SK-N-SH (cell line): ENCODE results near the gene SCT. TPM values are rescaled to one million over a fixed set of nuclear protein-coding genes. Genes with fewer than 3 reads are reported as not detected.

Experiments used
- CTCF ChIA-PET: fragments of 300-600, 350-600 bp; formaldehyde crosslinking; extraction: SDS; loops from one replicate; lab custom pipeline; 2021; lab: Yijun Ruan, JAX
- POLR2A ChIA-PET: fragments of 350-600 bp; sonication (Branson Sonifier 250); formaldehyde crosslinking; extraction: SDS; loops from one replicate; lab custom pipeline; 2020; ENCODE audit warnings: antibody characterized with exemption, inconsistent platforms; lab: Yijun Ruan, JAX
- DNase-seq: peaks from one replicate; pipeline ENCODE4 v3.0.0; 2012
- H2AFZ ChIP-seq: fragments of 200-600 bp; sonication (generic); 2 replicates; pipeline ENCODE4 v1.8.1; 2016; ENCODE audit warnings: antibody characterized with exemption, mild to moderate bottlenecking, low read depth
- H3F3A ChIP-seq: fragments of 200-600 bp; sonication (generic); replicated peaks from 2 replicates; pipeline ENCODE3; 2016; ENCODE audit warnings: antibody characterized with exemption, mild to moderate bottlenecking; ENCODE audit not compliant: insufficient read depth
- H3K27ac ChIP-seq, 2 experiments: fragments of 200-500 bp in 1 of 2; fragments of 200-600 bp in 1 of 2; sonication (Bioruptor generic) in 1 of 2; sonication (generic), shearing (Covaris generic) in 1 of 2; 2 replicates each; pipeline versions ENCODE4 v1.5.1 to v1.6.1; 2014 to 2016; ENCODE audit warnings: low read depth in 2 of 2, inconsistent platforms in 1 of 2, low read length in 1 of 2, mild to moderate bottlenecking in 1 of 2, mixed read lengths in 1 of 2
- H3K27me3 ChIP-seq: fragments of 200-600 bp; sonication (generic), shearing (Covaris generic); 2 replicates; pipeline ENCODE4 v1.6.1; 2016; ENCODE audit warnings: mixed run types; ENCODE audit not compliant: insufficient read depth
- H3K36me3 ChIP-seq, 2 experiments: fragments of 200-500 bp in 1 of 2; fragments of 200-600 bp in 1 of 2; sonication (Bioruptor generic) in 1 of 2; sonication (generic) in 1 of 2; replicated peaks in 1 of 2; 2 replicates each; pipeline versions ENCODE3 to v1.5.1; 2014 to 2016; ENCODE audit warnings: low read length in 1 of 2, mild to moderate bottlenecking in 1 of 2; ENCODE audit not compliant: insufficient read depth in 2 of 2, control insufficient read depth in 1 of 2
- H3K4me1 ChIP-seq, 2 experiments: fragments of 200-500 bp in 1 of 2; fragments of 200-600 bp in 1 of 2; sonication (Bioruptor generic) in 1 of 2; sonication (generic), shearing (Covaris generic) in 1 of 2; 2 replicates each; pipeline versions ENCODE4 v1.5.1 to v1.6.1; 2014 to 2016; ENCODE audit warnings: low read depth in 1 of 2, low read length in 1 of 2, mixed run types in 1 of 2; ENCODE audit not compliant: insufficient read depth in 2 of 2, control insufficient read depth in 1 of 2
- H3K4me2 ChIP-seq: fragments of 200-600 bp; sonication (generic), shearing (Covaris generic); 2 replicates; pipeline ENCODE4 v1.6.1; 2017; ENCODE audit warnings: mixed run types
- H3K4me3 ChIP-seq, 2 experiments: fragments of 200-500 bp in 1 of 2; fragments of 200-600 bp in 1 of 2; sonication (Bioruptor generic) in 1 of 2; sonication (generic), shearing (Covaris generic) in 1 of 2; 2 replicates each; pipeline versions ENCODE4 v1.5.1 to v1.8.1; 2014 to 2016; ENCODE audit warnings: low read depth in 2 of 2, inconsistent platforms in 1 of 2, low read length in 1 of 2, mild to moderate bottlenecking in 1 of 2, mixed read lengths in 1 of 2, moderate library complexity in 1 of 2
- H3K79me2 ChIP-seq: fragments of 200-600 bp; sonication (generic); 2 replicates; pipeline ENCODE4 v1.8.1; 2017; ENCODE audit warnings: mild to moderate bottlenecking; ENCODE audit not compliant: insufficient read depth
- H3K9ac ChIP-seq: fragments of 200-600 bp; sonication (generic); 2 replicates; pipeline ENCODE4 v1.6.1; 2017; ENCODE audit warnings: mixed run types
- H3K9me2 ChIP-seq: fragments of 200-600 bp; sonication (generic); 2 replicates; pipeline ENCODE4 v1.6.1; 2017; ENCODE audit warnings: mixed run types
- H3K9me3 ChIP-seq: fragments of 200-600 bp; sonication (generic); 2 replicates; pipeline ENCODE4 v1.6.1; 2017; ENCODE audit warnings: mixed run types, mild to moderate bottlenecking, moderate library complexity
- H4K20me1 ChIP-seq: fragments of 200-600 bp; sonication (generic); 2 replicates; pipeline ENCODE4 v1.6.1; 2017; ENCODE audit warnings: mild to moderate bottlenecking, mixed run types; ENCODE audit not compliant: insufficient read depth
- CHD2 ChIP-seq: fragments of 150-350 bp; IDR thresholded peaks from 2 replicates; pipeline ENCODE4 v1.6.1; 2018; ENCODE audit warnings: low read length; ENCODE audit not compliant: partially characterized antibody
- EP300 ChIP-seq, 2 experiments: IDR thresholded peaks; 2 replicates each; pipeline versions ENCODE4 v1.4.0 to v1.6.1; 2012; ENCODE audit warnings: borderline replicate concordance in 1 of 2, low read depth in 1 of 2, low read length in 1 of 2
- EZH2phosphoT487 ChIP-seq: fragments of 200-600 bp; sonication (generic); IDR thresholded peaks from 2 replicates; pipeline ENCODE4 v1.6.1; 2017; ENCODE audit warnings: low read depth, mixed run types, mild to moderate bottlenecking, antibody characterized with exemption, moderate library complexity, borderline replicate concordance
- FOSL2 ChIP-seq: IDR thresholded peaks from 2 replicates; pipeline ENCODE4 v1.4.0; 2012; ENCODE audit warnings: low read depth, mild to moderate bottlenecking, moderate library complexity, borderline replicate concordance
- FOXM1 ChIP-seq: IDR thresholded peaks from 2 replicates; pipeline ENCODE4 v1.4.0; 2012; ENCODE audit warnings: low read depth, mild to moderate bottlenecking
- GABPA ChIP-seq: IDR thresholded peaks from 2 replicates; pipeline ENCODE4 v1.4.0; 2012; ENCODE audit warnings: low read depth, mild to moderate bottlenecking
- IRF3 ChIP-seq: fragments of 150-350 bp; IDR thresholded peaks from 2 replicates; pipeline ENCODE4 v1.6.1; 2016; ENCODE audit warnings: mild to moderate bottlenecking, low read depth, low read length
- MXI1 ChIP-seq: IDR thresholded peaks from 2 replicates; pipeline ENCODE4 v1.6.1; 2012; ENCODE audit warnings: mild to moderate bottlenecking, low read depth, low read length, improper control_type of control experiment
- NFIC ChIP-seq: IDR thresholded peaks from 2 replicates; pipeline ENCODE4 v1.4.0; 2012; ENCODE audit warnings: borderline replicate concordance
- RAD21 ChIP-seq: IDR thresholded peaks from 2 replicates; pipeline ENCODE4 v1.6.1; 2012; ENCODE audit warnings: mild to moderate bottlenecking, low read length
- RFX5 ChIP-seq: IDR thresholded peaks from 2 replicates; pipeline ENCODE4 v1.6.1; 2012; ENCODE audit warnings: mild to moderate bottlenecking, improper control_type of control experiment, low read length
- RXRA ChIP-seq: IDR thresholded peaks from 2 replicates; pipeline ENCODE4 v1.4.0; 2012; ENCODE audit warnings: low read depth, mild to moderate bottlenecking, borderline replicate concordance
- SMC3 ChIP-seq: IDR thresholded peaks from 2 replicates; pipeline ENCODE4 v1.6.1; 2012; ENCODE audit warnings: low read depth, low read length, improper control_type of control experiment
- YY1 ChIP-seq: IDR thresholded peaks from 2 replicates; pipeline ENCODE4 v1.4.0; 2012; ENCODE audit warnings: low read depth, mild to moderate bottlenecking
- WGBS: methylation state at CpG from one replicate; pipeline ENCODE4 v1.1.6; 2017; ENCODE audit warnings: low lambda C conversion rate; 5-methylcytosine and 5-hydroxymethylcytosine counted together
- polyA plus RNA-seq, 3 experiments: library from polyadenylated mRNA; depleted of rRNA; stranded (reverse); fragments of >200 nt; gene quantifications; 2 replicates each; pipeline ENCODE4 v1.2.3, GENCODE V29; 2012
- TF ChIP-seq, protein P1 (sequence below): IDR thresholded peaks from 2 replicates; pipeline ENCODE4 v1.6.1; 2012; ENCODE audit warnings: mild to moderate bottlenecking, low read depth, low read length, moderate library complexity
- TF ChIP-seq, protein P2 (sequence below): IDR thresholded peaks from 2 replicates; pipeline ENCODE4 v1.4.0; 2012; ENCODE audit warnings: low read depth, borderline replicate concordance
- TF ChIP-seq, protein P3 (sequence below): IDR thresholded peaks from 2 replicates; pipeline ENCODE4 v1.4.0; 2012; ENCODE audit warnings: low read depth

SCT gene
- polyA plus RNA-seq, 1 of the 3 experiments (the other 2 are of a cell fraction): not detected

GRCh38 chr11:656866-657265 is 29.9 kb upstream of the SCT start:
- Histone ChIP-seq H3K27ac (no peak overlapping the region), H3F3A (no peaks in the 10 kb centered on the region), H3K9ac (no peak overlapping the region), H3K4me1 (no peaks in the 10 kb centered on the region), H3K4me2 (no peak overlapping the region), H4K20me1 (no peaks in the 10 kb centered on the region), H3K36me3 (peaks cover 0 to 33% of the 10 kb centered on the region in 2 experiments), H3K9me3 (no peaks in the 10 kb centered on the region), H3K4me3 (no peak overlapping the region), H3K27me3 (no peaks in the 10 kb centered on the region), H2AFZ (no peak overlapping the region), H3K9me2 (no peaks in the 10 kb centered on the region), H3K79me2 (no peaks in the 10 kb centered on the region)
- DNase-seq: no peak
- TF ChIP-seq CHD2 (no peak), EZH2phosphoT487 (no peak), EP300 (IDR thresholded peaks at IDR 0.05; ENCODE audit: borderline replicate concordance in 1 of 2, low read depth in 1 of 2, low read length in 1 of 2) (no peak), RXRA (no peak), IRF3 (no peak), MXI1 (no peak), SMC3 (no peak), NFIC (no peak), FOSL2 (no peak), FOXM1 (no peak), GABPA (no peak), RFX5 (no peak), RAD21 (no peak), YY1 (no peak)
- TF ChIP-seq, protein P1, sequence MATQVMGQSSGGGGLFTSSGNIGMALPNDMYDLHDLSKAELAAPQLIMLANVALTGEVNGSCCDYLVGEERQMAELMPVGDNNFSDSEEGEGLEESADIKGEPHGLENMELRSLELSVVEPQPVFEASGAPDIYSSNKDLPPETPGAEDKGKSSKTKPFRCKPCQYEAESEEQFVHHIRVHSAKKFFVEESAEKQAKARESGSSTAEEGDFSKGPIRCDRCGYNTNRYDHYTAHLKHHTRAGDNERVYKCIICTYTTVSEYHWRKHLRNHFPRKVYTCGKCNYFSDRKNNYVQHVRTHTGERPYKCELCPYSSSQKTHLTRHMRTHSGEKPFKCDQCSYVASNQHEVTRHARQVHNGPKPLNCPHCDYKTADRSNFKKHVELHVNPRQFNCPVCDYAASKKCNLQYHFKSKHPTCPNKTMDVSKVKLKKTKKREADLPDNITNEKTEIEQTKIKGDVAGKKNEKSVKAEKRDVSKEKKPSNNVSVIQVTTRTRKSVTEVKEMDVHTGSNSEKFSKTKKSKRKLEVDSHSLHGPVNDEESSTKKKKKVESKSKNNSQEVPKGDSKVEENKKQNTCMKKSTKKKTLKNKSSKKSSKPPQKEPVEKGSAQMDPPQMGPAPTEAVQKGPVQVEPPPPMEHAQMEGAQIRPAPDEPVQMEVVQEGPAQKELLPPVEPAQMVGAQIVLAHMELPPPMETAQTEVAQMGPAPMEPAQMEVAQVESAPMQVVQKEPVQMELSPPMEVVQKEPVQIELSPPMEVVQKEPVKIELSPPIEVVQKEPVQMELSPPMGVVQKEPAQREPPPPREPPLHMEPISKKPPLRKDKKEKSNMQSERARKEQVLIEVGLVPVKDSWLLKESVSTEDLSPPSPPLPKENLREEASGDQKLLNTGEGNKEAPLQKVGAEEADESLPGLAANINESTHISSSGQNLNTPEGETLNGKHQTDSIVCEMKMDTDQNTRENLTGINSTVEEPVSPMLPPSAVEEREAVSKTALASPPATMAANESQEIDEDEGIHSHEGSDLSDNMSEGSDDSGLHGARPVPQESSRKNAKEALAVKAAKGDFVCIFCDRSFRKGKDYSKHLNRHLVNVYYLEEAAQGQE: no peak
- TF ChIP-seq, protein P2, sequence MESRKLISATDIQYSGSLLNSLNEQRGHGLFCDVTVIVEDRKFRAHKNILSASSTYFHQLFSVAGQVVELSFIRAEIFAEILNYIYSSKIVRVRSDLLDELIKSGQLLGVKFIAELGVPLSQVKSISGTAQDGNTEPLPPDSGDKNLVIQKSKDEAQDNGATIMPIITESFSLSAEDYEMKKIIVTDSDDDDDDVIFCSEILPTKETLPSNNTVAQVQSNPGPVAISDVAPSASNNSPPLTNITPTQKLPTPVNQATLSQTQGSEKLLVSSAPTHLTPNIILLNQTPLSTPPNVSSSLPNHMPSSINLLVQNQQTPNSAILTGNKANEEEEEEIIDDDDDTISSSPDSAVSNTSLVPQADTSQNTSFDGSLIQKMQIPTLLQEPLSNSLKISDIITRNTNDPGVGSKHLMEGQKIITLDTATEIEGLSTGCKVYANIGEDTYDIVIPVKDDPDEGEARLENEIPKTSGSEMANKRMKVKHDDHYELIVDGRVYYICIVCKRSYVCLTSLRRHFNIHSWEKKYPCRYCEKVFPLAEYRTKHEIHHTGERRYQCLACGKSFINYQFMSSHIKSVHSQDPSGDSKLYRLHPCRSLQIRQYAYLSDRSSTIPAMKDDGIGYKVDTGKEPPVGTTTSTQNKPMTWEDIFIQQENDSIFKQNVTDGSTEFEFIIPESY: no peak
- TF ChIP-seq, protein P3, sequence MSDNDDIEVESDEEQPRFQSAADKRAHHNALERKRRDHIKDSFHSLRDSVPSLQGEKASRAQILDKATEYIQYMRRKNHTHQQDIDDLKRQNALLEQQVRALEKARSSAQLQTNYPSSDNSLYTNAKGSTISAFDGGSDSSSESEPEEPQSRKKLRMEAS: no peak
- POLR2A ChIA-PET: no interaction called here
- CTCF ChIA-PET: interaction anchor here (1.3 to 13.1 kb wide), 2 partner anchors 68 to 102 kb away, joined by 3 to 150 read pairs; no protein-coding TSS in a partner anchor
- 97% methylated on average over 5 of the region's 7 CpGs for WGBS
